ENCODE measurements around the gene IGDCC3. TPM values are rescaled to one million over a fixed set of nuclear protein-coding genes. Genes with fewer than 3 reads are reported as not detected.

Gene IGDCC3
- total RNA-seq, 2 experiments from 2014 or later, result not detected

DNA sequence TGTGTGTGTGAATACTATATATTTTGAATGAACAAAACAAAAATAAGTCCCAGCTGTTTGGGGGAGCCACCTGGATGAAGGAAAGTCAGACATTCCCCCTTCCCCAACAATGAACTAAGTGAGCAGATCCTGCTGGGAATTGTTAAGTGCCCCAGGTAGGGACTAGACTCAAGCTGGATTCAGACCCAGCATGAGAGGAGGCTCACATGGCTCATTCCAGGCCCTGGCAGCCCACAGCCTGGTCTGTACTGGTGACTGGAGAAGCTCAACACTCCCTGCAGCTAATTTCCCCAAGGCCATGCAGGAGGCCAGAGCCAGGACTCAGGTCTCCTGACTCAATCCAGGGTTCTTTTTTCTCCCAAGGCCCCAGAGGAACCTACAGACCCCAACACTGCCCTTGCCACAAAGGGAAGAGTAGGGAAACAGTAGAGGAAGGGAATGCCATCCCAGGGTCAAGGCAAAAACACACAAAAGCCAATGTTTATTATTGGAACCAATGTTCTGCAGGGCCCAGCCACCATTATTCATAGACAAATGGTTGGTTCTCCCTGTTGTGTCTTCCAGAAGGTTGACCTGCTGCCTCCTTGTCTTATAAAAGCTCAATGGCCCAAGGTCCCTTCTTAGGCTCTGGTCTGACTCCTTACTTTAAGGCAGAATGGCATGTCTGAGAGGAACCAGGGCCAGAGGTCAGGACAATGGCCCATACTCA, 35.4 kb upstream of the IGDCC3 start:
- Mint-ChIP-seq H3K9me3 (no peaks in the 10 kb centered on the region), H3K4me3 (no peak overlapping the region), H3K36me3 (ENCODE audit: low read depth) (no peaks in the 10 kb centered on the region), H3K27ac (no peak overlapping the region), H3K27me3 (peaks cover 18% of the 10 kb centered on the region), H3K4me1 (peaks cover 2% of the 10 kb centered on the region)
- CTCF ChIA-PET, result no interaction called here
- POLR2A ChIA-PET, result no interaction called here
- no peak for DNase-seq

- no peak overlapping the region for H3K27ac Mint-ChIP-seq
- H3K36me3 Mint-ChIP-seq (ENCODE audit: low read depth), result no peaks in the 10 kb centered on the region
- peaks cover 18% of the 10 kb centered on the region for H3K27me3 Mint-ChIP-seq
- H3K4me3 Mint-ChIP-seq, result no peak overlapping the region
- ChIA-PET CTCF (no interaction called here), POLR2A (no interaction called here)
- H3K9me3 Mint-ChIP-seq, result no peaks in the 10 kb centered on the region
- peaks cover 2% of the 10 kb centered on the region for H3K4me1 Mint-ChIP-seq
- no peak for DNase-seq
These were observed 34.8 kb upstream of the IGDCC3 start for GRCh38 chr15:65412556-65412955.

GRCh38 chr15:65411465-65412071, 33.8 kb upstream of the IGDCC3 start:
- H3K9me3 Mint-ChIP-seq, result no peaks in the 10 kb centered on the region
- H3K4me1 Mint-ChIP-seq, result peaks cover 2% of the 10 kb centered on the region
- H3K36me3 Mint-ChIP-seq (ENCODE audit: low read depth), result no peaks in the 10 kb centered on the region
- H3K27ac Mint-ChIP-seq, result no peak overlapping the region
- CTCF ChIA-PET, result no interaction called here
- POLR2A ChIA-PET, result no interaction called here
- DNase-seq, result no peak
- H3K27me3 Mint-ChIP-seq, result peaks cover 13% of the 10 kb centered on the region
- H3K4me3 Mint-ChIP-seq, result no peak overlapping the region

DNA sequence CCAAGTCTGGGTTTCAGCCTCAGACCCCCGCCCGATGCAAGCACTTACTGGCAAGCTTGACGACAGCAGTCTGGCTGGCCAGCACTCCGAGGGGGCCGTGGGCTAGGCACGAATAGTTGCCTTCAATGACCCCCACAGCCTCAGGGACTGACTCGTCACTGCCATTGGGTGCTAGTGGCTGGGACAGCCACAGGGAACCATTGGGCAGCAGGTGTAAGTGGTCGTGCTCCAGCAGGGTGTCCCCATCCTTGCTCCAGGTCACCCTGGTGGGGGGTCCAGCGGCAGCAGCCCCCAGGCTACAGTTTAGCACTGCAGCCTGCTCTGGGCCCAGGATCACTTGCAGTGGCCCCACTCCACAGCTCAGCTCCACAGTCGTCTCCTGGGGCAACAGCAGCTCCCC, 33.2 kb upstream of the IGDCC3 start:
- peaks cover 2% of the 10 kb centered on the region for H3K4me1 Mint-ChIP-seq
- no peak overlapping the region for H3K27ac Mint-ChIP-seq
- no peaks in the 10 kb centered on the region for H3K36me3 Mint-ChIP-seq (ENCODE audit: low read depth)
- ChIA-PET POLR2A (no interaction called here), CTCF (no interaction called here)
- DNase-seq, result no peak
- H3K4me3 Mint-ChIP-seq, result no peak overlapping the region
- H3K9me3 Mint-ChIP-seq, result no peaks in the 10 kb centered on the region
- H3K27me3 Mint-ChIP-seq, result peaks cover 16% of the 10 kb centered on the region

DNA sequence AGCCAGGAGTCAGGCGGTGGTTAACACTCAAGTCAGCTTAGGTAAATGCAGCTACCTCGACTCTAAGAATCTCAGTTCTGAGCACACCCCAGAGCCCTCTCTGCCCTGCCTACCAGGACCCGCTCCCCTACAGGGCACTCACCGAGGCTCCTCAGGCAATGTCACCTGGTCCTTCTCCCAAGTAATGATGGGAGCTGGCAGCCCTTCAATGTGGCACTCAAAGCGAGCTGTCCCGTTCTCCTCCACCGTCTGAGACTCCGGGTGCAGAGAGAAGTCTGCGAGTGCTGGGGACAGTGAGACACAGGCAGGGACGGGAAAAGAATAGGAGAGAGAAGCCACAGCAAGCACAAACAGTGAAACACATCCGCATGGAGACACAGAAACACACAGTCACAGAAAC, 32.2 kb upstream of the IGDCC3 start:
- Mint-ChIP-seq H3K27me3 (peaks cover 19% of the 10 kb centered on the region), H3K4me3 (no peak overlapping the region), H3K27ac (no peak overlapping the region), H3K9me3 (no peaks in the 10 kb centered on the region), H3K4me1 (peaks cover 2% of the 10 kb centered on the region), H3K36me3 (ENCODE audit: low read depth) (no peaks in the 10 kb centered on the region)
- ChIA-PET POLR2A (no interaction called here), CTCF (no interaction called here)
- no peak for DNase-seq

GRCh38 chr15:65409036-65409631, 31.3 kb upstream of the IGDCC3 start:
- Mint-ChIP-seq H3K36me3 (ENCODE audit: low read depth) (no peaks in the 10 kb centered on the region), H3K27me3 (peaks cover 24% of the 10 kb centered on the region), H3K9me3 (no peaks in the 10 kb centered on the region), H3K27ac (no peak overlapping the region), H3K4me3 (no peak overlapping the region), H3K4me1 (peaks cover 2% of the 10 kb centered on the region)
- ChIA-PET POLR2A (no interaction called here), CTCF (interaction anchor here (0.7 kb wide), 1 partner anchor 897 kb away, joined by 3 read pairs; no protein-coding TSS in a partner anchor)
- no peak for DNase-seq

- ChIA-PET POLR2A (no interaction called here), CTCF (interaction anchor here (0.7 kb wide), 1 partner anchor 897 kb away, joined by 3 read pairs; no protein-coding TSS in a partner anchor)
- DNase-seq, result no peak
- Mint-ChIP-seq H3K4me1 (peaks cover 2% of the 10 kb centered on the region), H3K27ac (no peak overlapping the region), H3K36me3 (ENCODE audit: low read depth) (no peaks in the 10 kb centered on the region), H3K9me3 (no peaks in the 10 kb centered on the region), H3K4me3 (no peak overlapping the region), H3K27me3 (peaks cover 28% of the 10 kb centered on the region)
These were observed 30.7 kb upstream of the IGDCC3 start for GRCh38 chr15:65408324-65409035.

- Mint-ChIP-seq H3K4me3 (no peak overlapping the region), H3K4me1 (peaks cover 2% of the 10 kb centered on the region), H3K9me3 (no peaks in the 10 kb centered on the region), H3K36me3 (ENCODE audit: low read depth) (no peaks in the 10 kb centered on the region), H3K27ac (no peak overlapping the region), H3K27me3 (peaks cover 29% of the 10 kb centered on the region)
- ChIA-PET CTCF (interaction anchor here (0.6 kb wide), 1 partner anchor 602 kb away, joined by 3 read pairs; no protein-coding TSS in a partner anchor), POLR2A (interaction anchor here (0.7 kb wide), 1 partner anchor 12 kb away, joined by 3 read pairs; no protein-coding TSS in a partner anchor)
- no peak for DNase-seq
These were observed 28.7 kb upstream of the IGDCC3 start for GRCh38 chr15:65406424-65407000.

DNA sequence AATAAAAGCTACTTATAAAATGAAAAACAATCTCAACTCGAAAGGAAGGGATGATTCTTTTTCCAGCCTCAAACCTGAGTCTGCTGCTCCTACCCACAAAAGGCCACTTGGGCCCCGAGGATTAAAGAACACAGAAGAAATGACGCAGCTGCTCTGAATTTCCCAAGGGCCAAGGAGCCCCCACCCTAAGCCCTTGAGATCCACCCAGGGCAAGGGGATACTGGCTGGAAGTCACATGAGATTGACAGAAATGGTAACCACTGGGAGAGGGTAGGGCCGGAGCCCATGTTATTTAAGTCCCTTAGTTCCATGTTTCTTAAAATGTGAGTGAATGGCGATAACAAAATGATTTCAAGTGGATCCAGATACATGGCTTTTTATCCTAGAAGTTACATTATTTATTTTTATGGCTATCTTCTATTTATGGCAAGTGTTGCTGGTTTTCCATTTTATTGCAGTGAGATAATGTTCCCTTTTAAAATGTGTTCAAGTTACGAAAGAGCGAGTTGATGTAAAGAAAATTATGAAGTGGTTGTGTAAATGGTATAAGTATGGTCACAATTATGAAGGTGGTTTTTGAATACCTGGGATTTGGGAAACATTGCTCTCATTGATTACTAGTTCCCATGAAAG, 28.1 kb upstream of the IGDCC3 start:
- Mint-ChIP-seq H3K9me3 (no peaks in the 10 kb centered on the region), H3K27ac (no peak overlapping the region), H3K27me3 (peaks cover 29% of the 10 kb centered on the region), H3K4me1 (peaks cover 2% of the 10 kb centered on the region), H3K36me3 (ENCODE audit: low read depth) (no peaks in the 10 kb centered on the region), H3K4me3 (no peak overlapping the region)
- no peak for DNase-seq
- ChIA-PET CTCF (no interaction called here), POLR2A (no interaction called here)

- DNase-seq, result no peak
- no peaks in the 10 kb centered on the region for H3K36me3 Mint-ChIP-seq (ENCODE audit: low read depth)
- CTCF ChIA-PET, result no interaction called here
These were observed 26.5 kb upstream of the IGDCC3 start for GRCh38 chr15:65404186-65404872.

DNA sequence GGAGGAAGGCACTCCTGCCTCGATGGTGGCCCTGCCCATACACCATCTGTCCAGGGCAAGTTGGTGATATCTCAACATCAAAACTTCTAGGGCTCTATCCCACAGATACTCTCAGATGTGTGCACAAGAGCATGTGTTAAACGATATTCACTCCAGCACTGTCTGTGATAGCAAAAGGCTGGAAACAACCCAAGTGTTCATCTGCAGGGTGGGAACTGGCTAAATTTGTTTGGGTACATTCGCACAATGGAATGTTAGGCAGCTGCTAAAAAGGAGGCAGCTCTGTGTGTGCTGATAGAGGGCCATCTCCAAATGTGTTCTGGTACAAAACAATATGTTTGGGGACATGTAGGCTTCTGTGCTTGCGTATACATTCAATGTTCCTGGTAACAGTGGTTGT, 25.2 kb upstream of the IGDCC3 start:
- DNase-seq, result no peak
- no peak overlapping the region for H3K4me3 Mint-ChIP-seq
- H3K27me3 Mint-ChIP-seq, result peaks cover 38% of the 10 kb centered on the region
- POLR2A ChIA-PET, result no interaction called here
- H3K4me1 Mint-ChIP-seq, result no peaks in the 10 kb centered on the region
- no peaks in the 10 kb centered on the region for H3K36me3 Mint-ChIP-seq (ENCODE audit: low read depth)
- CTCF ChIA-PET, result interaction anchor here (0.6 kb wide), 1 partner anchor 13 kb away, joined by 3 read pairs; no protein-coding TSS in a partner anchor
- H3K9me3 Mint-ChIP-seq, result no peaks in the 10 kb centered on the region
- no peak overlapping the region for H3K27ac Mint-ChIP-seq

More at GRCh38 chr15:65404186-65404872, 26.5 kb upstream of the IGDCC3 start:
- Mint-ChIP-seq H3K27me3 (peaks cover 34% of the 10 kb centered on the region), H3K4me1 (peaks cover 2% of the 10 kb centered on the region), H3K4me3 (no peak overlapping the region), H3K27ac (no peak overlapping the region), H3K9me3 (no peaks in the 10 kb centered on the region)
- POLR2A ChIA-PET, result no interaction called here

- H3K9me3 Mint-ChIP-seq, result no peaks in the 10 kb centered on the region
These were observed 23.9 kb upstream of the IGDCC3 start for GRCh38 chr15:65401611-65402240.

More at GRCh38 chr15:65401611-65402240, 23.9 kb upstream of the IGDCC3 start:
- Mint-ChIP-seq H3K27ac (no peak overlapping the region), H3K4me3 (no peak overlapping the region), H3K4me1 (no peaks in the 10 kb centered on the region), H3K27me3 (peaks cover 49% of the 10 kb centered on the region), H3K36me3 (ENCODE audit: low read depth) (no peaks in the 10 kb centered on the region)
- ChIA-PET CTCF (interaction anchor here (1.3 to 3.7 kb wide), 5 partner anchors 17 to 81 kb away, joined by 3 to 15 read pairs (median 6); no protein-coding TSS in a partner anchor), POLR2A (interaction anchor here (0.9 kb wide), 1 partner anchor 97 kb away, joined by 3 read pairs; no protein-coding TSS in a partner anchor)
- no peak for DNase-seq
